HFF-Myc (cell line): ENCODE results near the gene FAM229B.
"Not testable (repeated sequence)": the region's sequence is repeated elsewhere in the genome, so short reads cannot be mapped to it uniquely, and the experiment has no call there.

ENCODE experiments used
- DNase-seq: peaks from one replicate; pipeline ENCODE4 v3.0.0-alpha.2; 2011; ENCODE audit warnings: low read depth; ENCODE audit errors: extremely low read depth
- H3K4me3 ChIP-seq: replicated peaks from 2 replicates; pipeline ENCODE4 v1.5.1; 2011; ENCODE audit warnings: low read depth, mild to moderate bottlenecking, control low read depth, low read length
- TF ChIP-seq, protein P1 (sequence below): IDR thresholded peaks from 2 replicates; pipeline ENCODE4 v1.5.1; 2012; ENCODE audit warnings: mild to moderate bottlenecking, low read depth, low read length, control low read depth; ENCODE audit errors: missing control alignments

The FAM229B gene

GRCh38 chr6:112096901-112097300 is 9.5 kb downstream of the FAM229B start:
- TF ChIP-seq, protein P1, sequence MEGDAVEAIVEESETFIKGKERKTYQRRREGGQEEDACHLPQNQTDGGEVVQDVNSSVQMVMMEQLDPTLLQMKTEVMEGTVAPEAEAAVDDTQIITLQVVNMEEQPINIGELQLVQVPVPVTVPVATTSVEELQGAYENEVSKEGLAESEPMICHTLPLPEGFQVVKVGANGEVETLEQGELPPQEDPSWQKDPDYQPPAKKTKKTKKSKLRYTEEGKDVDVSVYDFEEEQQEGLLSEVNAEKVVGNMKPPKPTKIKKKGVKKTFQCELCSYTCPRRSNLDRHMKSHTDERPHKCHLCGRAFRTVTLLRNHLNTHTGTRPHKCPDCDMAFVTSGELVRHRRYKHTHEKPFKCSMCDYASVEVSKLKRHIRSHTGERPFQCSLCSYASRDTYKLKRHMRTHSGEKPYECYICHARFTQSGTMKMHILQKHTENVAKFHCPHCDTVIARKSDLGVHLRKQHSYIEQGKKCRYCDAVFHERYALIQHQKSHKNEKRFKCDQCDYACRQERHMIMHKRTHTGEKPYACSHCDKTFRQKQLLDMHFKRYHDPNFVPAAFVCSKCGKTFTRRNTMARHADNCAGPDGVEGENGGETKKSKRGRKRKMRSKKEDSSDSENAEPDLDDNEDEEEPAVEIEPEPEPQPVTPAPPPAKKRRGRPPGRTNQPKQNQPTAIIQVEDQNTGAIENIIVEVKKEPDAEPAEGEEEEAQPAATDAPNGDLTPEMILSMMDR = no peak
- H3K4me3 ChIP-seq = no peak overlapping the region
- DNase-seq = no peak

DNA sequence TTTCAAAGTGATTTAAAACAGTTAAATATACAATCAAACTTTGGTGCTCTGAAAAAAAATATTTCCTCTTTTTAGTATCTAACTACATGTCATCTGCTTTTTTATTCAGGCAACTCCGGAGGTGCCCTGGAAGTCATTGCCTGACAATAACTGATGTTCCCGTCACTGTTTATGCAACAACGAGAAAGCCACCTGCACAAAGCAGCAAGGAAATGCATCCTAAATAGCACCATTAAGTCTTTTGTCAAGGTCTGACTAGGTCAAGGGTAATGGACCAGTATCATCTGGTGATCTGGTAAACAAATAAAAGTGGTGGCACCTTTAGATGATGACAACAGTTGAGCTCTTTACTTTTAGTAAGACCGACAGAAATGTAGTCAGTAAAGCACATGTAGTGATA is 13.2 kb downstream of the FAM229B start:
- DNase-seq = no peak
- no peak overlapping the region for H3K4me3 ChIP-seq
- TF ChIP-seq, protein P1 = no peak

DNA sequence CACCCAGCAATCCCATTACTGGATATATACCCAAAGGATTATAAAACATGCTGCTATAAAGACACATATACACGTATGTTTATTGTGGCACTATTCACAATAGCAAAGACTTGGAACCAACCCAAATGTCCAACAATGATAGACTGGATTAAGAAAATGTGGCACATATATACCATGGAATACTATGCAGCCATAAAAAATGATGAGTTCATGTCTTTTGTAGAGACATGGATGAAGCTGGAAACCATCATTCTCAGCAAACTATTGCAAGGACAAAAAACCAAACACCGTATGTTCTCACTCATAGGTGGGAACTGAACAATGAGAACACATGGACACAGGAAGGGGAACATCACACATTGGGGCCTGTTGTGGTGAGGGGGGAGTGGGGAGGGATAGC is 18.6 kb downstream of the FAM229B start:
- H3K4me3 ChIP-seq = not testable (repeated sequence)

GRCh38 chr6:112106562-112106961 is 19.2 kb downstream of the FAM229B start:
- no peak overlapping the region for H3K4me3 ChIP-seq
- no peak for DNase-seq
- TF ChIP-seq, protein P1 = no peak

More for the DNA sequence above, 18.6 kb downstream of the FAM229B start:
- not testable (repeated sequence) for DNase-seq

DNA sequence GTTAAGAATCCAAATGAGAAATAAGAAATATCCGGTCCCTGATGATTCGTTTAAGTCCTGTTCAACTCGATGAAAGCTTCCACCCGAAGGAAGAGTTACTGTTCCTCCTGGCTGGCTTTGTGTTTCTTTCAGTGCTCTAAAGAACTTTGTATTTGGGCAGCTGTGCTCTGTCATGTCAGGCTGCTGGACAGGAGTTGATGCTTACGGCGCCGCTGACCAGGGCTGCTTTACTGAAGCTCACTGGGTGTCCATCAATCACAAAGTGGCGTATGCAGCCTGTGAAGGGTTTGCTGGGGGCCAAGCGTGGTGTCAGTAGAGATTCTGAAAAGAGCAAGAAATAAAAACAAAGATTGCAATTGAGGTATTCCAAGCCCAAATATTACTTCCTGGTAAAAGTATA is 21.9 kb downstream of the FAM229B start:
- TF ChIP-seq, protein P1 = no peak
- no peak for DNase-seq
- no peak overlapping the region for H3K4me3 ChIP-seq

- H3K4me3 ChIP-seq = no peak overlapping the region
- TF ChIP-seq, protein P1 = no peak
- DNase-seq = peak; percentile 2
Observed at GRCh38 chr6:112113431-112113830, 26.0 kb downstream of the FAM229B start.

- TF ChIP-seq, protein P1 = no peak
- no peak overlapping the region for H3K4me3 ChIP-seq
- no peak for DNase-seq
Observed at GRCh38 chr6:112113918-112114317, 26.5 kb downstream of the FAM229B start.
